CD4-positive, alpha-beta memory T cell (primary cell): ENCODE results near the gene RHO. TPM values are rescaled to one million over a fixed set of nuclear protein-coding genes. Genes with fewer than 3 reads are reported as not detected.
"Not testable (repeated sequence)": the region's sequence is repeated elsewhere in the genome, so short reads cannot be mapped to it uniquely, and the experiment has no call there.

Source experiments
- CTCF ChIA-PET: fragments of 350-600 bp; sonication (Branson Sonifier 250); formaldehyde crosslinking; loops from one replicate; lab custom pipeline; 2021; ENCODE audit warnings: inconsistent platforms; ENCODE audit not compliant: partially characterized antibody; lab: Charles Lee
- POLR2A ChIA-PET: fragments of 350-600 bp; sonication (Branson Sonifier 250); formaldehyde crosslinking; loops from one replicate; lab custom pipeline; 2021; ENCODE audit not compliant: partially characterized antibody; lab: Charles Lee
- DNase-seq, 5 donors: peaks; one replicate each; pipeline versions ENCODE4 v3.0.0 to v3.0.0-alpha.2; 2020 to 2022; ENCODE audit warnings: mixed read lengths in 1 of 5
- H3K27ac ChIP-seq: one replicate; pipeline ENCODE4 v1.7.0; 2013; ENCODE audit warnings: low read depth, low read length
- H3K27me3 ChIP-seq: 2 replicates; pipeline ENCODE4 v1.7.0; 2013; ENCODE audit warnings: mild to moderate bottlenecking, low read length, moderate library complexity; ENCODE audit not compliant: insufficient read depth
- H3K36me3 ChIP-seq: 2 replicates; pipeline ENCODE4 v1.7.0; 2013; ENCODE audit warnings: mild to moderate bottlenecking, low read length, moderate library complexity; ENCODE audit not compliant: insufficient read depth
- H3K4me1 ChIP-seq: 2 replicates; pipeline ENCODE4 v1.7.0; 2013; ENCODE audit warnings: mild to moderate bottlenecking, low read length, moderate library complexity; ENCODE audit not compliant: insufficient read depth
- H3K4me3 ChIP-seq, 2 donors: one replicate each; pipeline ENCODE4 v1.7.0; 2013; ENCODE audit warnings: low read length in 2 of 2, mild to moderate bottlenecking in 1 of 2
- H3K9me3 ChIP-seq, 2 donors: one replicate each; pipeline ENCODE4 v1.7.0; 2013; ENCODE audit warnings: low read length in 2 of 2, control low read depth in 1 of 2; ENCODE audit not compliant: control insufficient read depth in 1 of 2
- H3K27ac Mint-ChIP-seq, 7 donors: one replicate each; pipeline ENCODE4 v1.8.0; 2020 to 2021; ENCODE audit warnings: mixed read lengths in 7 of 7, mild to moderate bottlenecking in 6 of 7, inconsistent platforms in 3 of 7, moderate library complexity in 3 of 7
- H3K27me3 Mint-ChIP-seq, 2 donors: one replicate each; pipeline ENCODE4 v1.8.0; 2020 to 2021; ENCODE audit warnings: mixed read lengths in 2 of 2
- H3K36me3 Mint-ChIP-seq, 2 donors: one replicate each; pipeline ENCODE4 v1.8.0; 2020 to 2021; ENCODE audit warnings: mixed read lengths in 2 of 2, inconsistent platforms in 1 of 2, mild to moderate bottlenecking in 1 of 2
- H3K4me1 Mint-ChIP-seq, 4 donors: one replicate each; pipeline ENCODE4 v1.8.0; 2020 to 2021; ENCODE audit warnings: mixed read lengths in 4 of 4, mild to moderate bottlenecking in 1 of 4
- H3K4me3 Mint-ChIP-seq, 8 donors: one replicate each; pipeline ENCODE4 v1.8.0; 2020 to 2021; ENCODE audit warnings: mixed read lengths in 8 of 8, mild to moderate bottlenecking in 7 of 8, moderate library complexity in 6 of 8, inconsistent platforms in 3 of 8
- H3K9me3 Mint-ChIP-seq, 8 donors: one replicate each; pipeline ENCODE4 v1.8.0; 2020 to 2021; ENCODE audit warnings: mixed read lengths in 8 of 8, mild to moderate bottlenecking in 5 of 8, inconsistent platforms in 3 of 8, moderate library complexity in 1 of 8
- intact Hi-C: fragments of 100-400 bp; cut with micrococcal nuclease; formaldehyde crosslinking; loops from one replicate; pipeline ENCODE4 v1.15.1; 2023
- polyA plus RNA-seq, 2 donors: library from polyadenylated mRNA; unstranded; fragments of 300-500 nt; fragmentation: Illumina TruSeq; gene quantifications; one replicate each; pipeline ENCODE4 v1.2.3, GENCODE V29; 2021
- total RNA-seq, 2 experiments: library from RNA; stranded (reverse); gene quantifications; one replicate each; pipeline ENCODE4 v1.2.3, GENCODE V29; 2021

RHO gene
- total RNA-seq, result not detected
- polyA plus RNA-seq, result not detected

DNA sequence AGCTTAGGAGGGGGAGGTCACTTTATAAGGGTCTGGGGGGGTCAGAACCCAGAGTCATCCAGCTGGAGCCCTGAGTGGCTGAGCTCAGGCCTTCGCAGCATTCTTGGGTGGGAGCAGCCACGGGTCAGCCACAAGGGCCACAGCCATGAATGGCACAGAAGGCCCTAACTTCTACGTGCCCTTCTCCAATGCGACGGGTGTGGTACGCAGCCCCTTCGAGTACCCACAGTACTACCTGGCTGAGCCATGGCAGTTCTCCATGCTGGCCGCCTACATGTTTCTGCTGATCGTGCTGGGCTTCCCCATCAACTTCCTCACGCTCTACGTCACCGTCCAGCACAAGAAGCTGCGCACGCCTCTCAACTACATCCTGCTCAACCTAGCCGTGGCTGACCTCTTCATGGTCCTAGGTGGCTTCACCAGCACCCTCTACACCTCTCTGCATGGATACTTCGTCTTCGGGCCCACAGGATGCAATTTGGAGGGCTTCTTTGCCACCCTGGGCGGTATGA lies at the start of gene RHO:
Gene RHO (plus strand): TSS at position 51 of the 512 bp plus-strand sequence. CDS start 95 bp downstream, at position 146.
- Histone ChIP-seq H3K27ac (no peak within 1 kb of the TSS), H3K4me3 (no peak within 1 kb of the TSS), H3K4me1 (no peaks in the 10 kb centered on the region), H3K9me3 (no peaks in the 10 kb centered on the region), H3K36me3 (no peaks in the 10 kb centered on the region), H3K27me3 (no peaks in the 10 kb centered on the region)
- intact Hi-C loops, result no loop called here
- Mint-ChIP-seq H3K36me3 (no peaks in the 10 kb centered on the region), H3K27ac (peak within 1 kb of the TSS in 2 of 7 donors; percentile 4 to 23), H3K4me3 (no peak within 1 kb of the TSS), H3K9me3 (peaks cover 0 to 2% (median 0%) of the 10 kb centered on the region in 8 donors), H3K27me3 (no peaks in the 10 kb centered on the region), H3K4me1 (no peaks in the 10 kb centered on the region)
- POLR2A ChIA-PET, result interaction anchor here (1.1 kb wide), 1 partner anchor 68 kb away, joined by 3 read pairs; no protein-coding TSS in a partner anchor
- DNase-seq, result no peak
- CTCF ChIA-PET, result no interaction called here

DNA sequence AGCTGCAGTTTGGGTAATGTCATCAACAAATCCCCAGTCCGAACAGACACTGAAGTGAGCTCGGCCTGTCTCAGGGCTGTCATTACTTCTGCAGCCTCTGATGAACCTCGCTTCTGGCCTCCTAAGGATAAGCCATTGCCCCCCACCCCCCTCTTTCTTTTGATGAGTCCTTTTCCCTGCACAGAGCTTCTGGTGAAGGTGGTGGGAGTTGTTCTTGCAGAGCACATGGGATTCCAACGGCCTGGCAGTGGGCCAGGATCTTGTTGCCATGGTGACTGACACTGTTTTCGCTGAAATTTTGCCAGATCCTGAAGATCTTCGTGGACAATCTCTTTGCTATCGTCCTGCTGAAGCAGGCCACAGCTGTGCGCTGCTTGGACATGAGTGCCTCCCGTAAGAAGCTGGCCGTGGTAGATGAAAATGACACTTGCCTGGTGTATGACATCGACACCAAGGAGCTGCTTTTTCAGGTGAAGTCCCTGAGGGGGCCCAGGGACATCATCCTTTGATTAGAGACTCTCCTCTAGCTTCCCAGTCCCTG lies 47.1 kb upstream of the RHO start:
- ChIA-PET CTCF (interaction anchor here (1.0 to 3.2 kb wide), 2 partner anchors 9 to 348 kb away, joined by 3 to 19 read pairs; no protein-coding TSS in a partner anchor), POLR2A (interaction anchor here (1.3 to 2.1 kb wide), 2 partner anchors 41 to 96 kb away, joined by 4 to 10 read pairs; partner anchors contain the start of genes IFT122 and MBD4)
- H3K27me3 ChIP-seq, H3K9me3 ChIP-seq, H3K27me3 Mint-ChIP-seq, H3K36me3 ChIP-seq, H3K4me3 ChIP-seq, intact Hi-C loops, DNase-seq, H3K9me3 Mint-ChIP-seq: not testable (repeated sequence)
- peaks cover 14% of the 10 kb centered on the region for H3K4me1 ChIP-seq
- H3K4me3 Mint-ChIP-seq, result peak overlapping the region in 2 of 8 donors; percentile 38 to 57
- peaks cover 31 to 40% of the 10 kb centered on the region in 2 donors for H3K36me3 Mint-ChIP-seq
- peak overlapping the region; percentile 54 for H3K27ac ChIP-seq
- H3K4me1 Mint-ChIP-seq, result peaks cover 10 to 25% (median 14%) of the 10 kb centered on the region in 4 donors
- H3K27ac Mint-ChIP-seq, result peak overlapping the region; percentile 89 to 98 (median 96)

DNA sequence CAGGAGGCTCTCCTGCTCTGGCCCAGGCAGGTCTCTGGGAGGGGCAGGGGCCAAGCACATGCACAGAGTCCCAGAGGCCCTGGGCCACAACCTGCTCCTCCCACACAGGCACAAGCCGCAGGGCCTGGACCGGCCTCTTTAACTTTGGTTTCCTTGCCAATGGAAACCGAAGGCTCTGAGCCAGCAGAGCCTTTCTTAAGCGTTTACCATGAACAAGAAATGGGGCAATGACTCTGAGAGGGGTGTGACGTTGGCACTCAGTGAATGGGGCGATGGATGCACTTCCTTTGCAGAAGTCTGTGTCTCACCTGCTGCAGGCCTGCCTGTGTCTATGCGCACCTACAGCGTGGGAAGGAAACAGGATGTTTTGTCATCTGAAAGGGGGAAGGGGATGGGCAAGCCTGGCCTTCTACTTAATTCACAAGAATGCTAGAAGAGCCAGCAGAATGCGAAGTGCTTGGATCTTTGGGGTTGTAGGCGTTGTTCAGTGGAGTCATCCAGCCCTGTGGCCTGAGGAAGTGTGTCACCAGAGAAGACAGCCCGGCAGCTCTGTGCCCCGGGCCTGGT lies 46.6 kb upstream of the RHO start:
- POLR2A ChIA-PET, result interaction anchor here (1.4 to 2.1 kb wide), 2 partner anchors 42 to 124 kb away, joined by 4 to 10 read pairs; partner anchors contain the start of genes IFT122, MBD4 and PLXND1
- Histone ChIP-seq H3K4me1 (peaks cover 14% of the 10 kb centered on the region), H3K36me3 (peaks cover 6% of the 10 kb centered on the region), H3K27me3 (no peaks in the 10 kb centered on the region), H3K4me3 (no peak overlapping the region), H3K9me3 (no peaks in the 10 kb centered on the region), H3K27ac (peak overlapping the region; percentile 54)
- intact Hi-C loops, result loop anchor here (1.0 kb wide), 1 partner anchor 42 kb away; the partner anchor contains the start of gene IFT122
- Mint-ChIP-seq H3K27ac (peak overlapping the region; percentile 89 to 98 (median 96)), H3K4me3 (peak overlapping the region in 7 of 8 donors; percentile 2 to 67 (median 38)), H3K9me3 (peaks cover 0 to 3% (median 0%) of the 10 kb centered on the region in 8 donors), H3K4me1 (peaks cover 10 to 25% (median 14%) of the 10 kb centered on the region in 4 donors), H3K36me3 (peaks cover 29 to 38% of the 10 kb centered on the region in 2 donors), H3K27me3 (no peaks in the 10 kb centered on the region)
- DNase-seq, result peak; percentile 74 to 84 (median 83)
- CTCF ChIA-PET, result interaction anchor here (3.2 kb wide), 1 partner anchor 9 kb away, joined by 19 read pairs; no protein-coding TSS in a partner anchor

DNA sequence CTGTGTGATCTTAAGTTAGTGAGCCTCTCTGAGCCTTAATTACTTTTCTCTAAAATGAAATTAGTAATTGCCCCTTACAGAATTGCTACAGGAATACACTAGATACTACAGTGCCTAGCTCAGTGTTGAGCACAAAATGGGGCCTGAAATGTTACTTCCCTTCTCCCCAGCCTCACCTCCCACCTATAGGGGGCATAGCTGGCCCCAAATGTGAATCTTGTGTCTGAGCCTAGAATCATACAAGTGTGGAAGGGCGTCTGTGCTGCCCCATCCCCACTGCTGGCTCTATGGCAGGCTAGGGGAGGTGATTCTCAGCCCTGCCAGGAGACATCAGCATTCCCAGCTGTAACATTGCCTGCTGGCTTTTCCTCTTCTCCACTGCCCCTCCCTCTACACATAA lies 45.7 kb upstream of the RHO start:
- Mint-ChIP-seq H3K4me3 (no peak overlapping the region), H3K4me1 (peaks cover 10 to 25% (median 14%) of the 10 kb centered on the region in 4 donors), H3K27me3 (no peaks in the 10 kb centered on the region), H3K27ac (peak overlapping the region in 6 of 7 donors; percentile 77 to 98 (median 87)), H3K36me3 (peaks cover 23 to 31% of the 10 kb centered on the region in 2 donors), H3K9me3 (peaks cover 0 to 3% (median 0%) of the 10 kb centered on the region in 8 donors)
- Histone ChIP-seq H3K27ac (peak overlapping the region; percentile 54), H3K4me3 (no peak overlapping the region), H3K4me1 (peaks cover 14% of the 10 kb centered on the region), H3K27me3 (no peaks in the 10 kb centered on the region), H3K9me3 (no peaks in the 10 kb centered on the region), H3K36me3 (peaks cover 4% of the 10 kb centered on the region)
- intact Hi-C loops, result loop anchor here (1.0 kb wide), 1 partner anchor 42 kb away; the partner anchor contains the start of gene IFT122
- CTCF ChIA-PET, result interaction anchor here (0.8 kb wide), 1 partner anchor 11 kb away, joined by 3 read pairs; no protein-coding TSS in a partner anchor
- POLR2A ChIA-PET, result interaction anchor here (0.8 to 1.4 kb wide), 3 partner anchors 42 to 123 kb away, joined by 3 to 4 read pairs (median 4); partner anchors contain the start of gene PLXND1
- DNase-seq, result no peak

DNA sequence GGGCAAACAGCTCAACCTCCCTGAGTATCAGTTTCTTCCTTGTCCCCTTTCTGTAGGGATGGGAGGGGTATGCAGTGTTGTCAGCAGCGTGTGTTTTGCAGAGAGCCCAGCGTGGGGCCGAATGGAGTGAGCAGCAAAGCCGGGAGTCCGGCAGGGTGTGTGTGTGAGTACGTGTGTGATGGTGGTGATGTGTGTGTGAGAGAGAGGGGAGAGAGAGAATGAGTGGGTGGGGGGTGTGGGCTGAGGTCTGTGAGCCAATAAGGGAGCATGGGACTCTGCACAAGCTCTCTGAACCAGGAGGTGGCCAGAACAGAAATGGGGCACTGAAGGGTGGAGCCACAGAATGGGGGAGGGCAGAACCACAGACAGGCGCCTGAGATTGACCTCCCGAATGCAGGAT lies 44.6 kb upstream of the RHO start:
- Mint-ChIP-seq H3K4me1 (peaks cover 10 to 25% (median 14%) of the 10 kb centered on the region in 4 donors), H3K36me3 (peaks cover 19 to 27% of the 10 kb centered on the region in 2 donors), H3K27me3 (no peaks in the 10 kb centered on the region), H3K27ac (peak overlapping the region in 1 of 7 donors; percentile 66), H3K4me3 (no peak overlapping the region), H3K9me3 (peaks cover 0 to 3% (median 0%) of the 10 kb centered on the region in 8 donors)
- Histone ChIP-seq H3K36me3 (no peaks in the 10 kb centered on the region), H3K9me3 (no peaks in the 10 kb centered on the region), H3K4me1 (peaks cover 14% of the 10 kb centered on the region), H3K27ac (no peak overlapping the region), H3K27me3 (no peaks in the 10 kb centered on the region), H3K4me3 (no peak overlapping the region)
- DNase-seq, result no peak
- intact Hi-C loops, result no loop called here
- CTCF ChIA-PET, result interaction anchor here (0.6 kb wide), 1 partner anchor 342 kb away, joined by 3 read pairs; no protein-coding TSS in a partner anchor
- POLR2A ChIA-PET, result no interaction called here

DNA sequence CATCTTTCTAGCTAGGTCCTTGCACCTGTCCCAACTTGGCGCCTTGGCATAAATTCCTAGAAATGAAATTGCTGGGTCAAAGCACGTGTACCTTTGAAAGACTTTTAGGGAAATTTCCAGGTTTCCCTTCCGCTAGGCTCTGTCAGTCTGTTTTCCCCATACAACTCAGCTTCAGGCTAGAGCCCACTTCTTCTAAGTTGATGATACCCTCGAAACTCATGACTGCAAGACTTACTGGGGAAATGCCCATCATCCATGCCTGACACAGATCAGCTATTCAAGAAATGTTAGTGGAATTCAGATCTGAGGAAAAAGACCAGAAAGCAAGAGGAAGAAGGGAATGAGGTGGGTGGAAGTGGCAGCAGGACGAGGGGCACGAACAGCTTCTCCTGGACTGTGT lies 43.3 kb upstream of the RHO start:
- CTCF ChIA-PET, result interaction anchor here (1.2 to 9.5 kb wide), 2 partner anchors 143 to 342 kb away, joined by 6 to 169 read pairs; no protein-coding TSS in a partner anchor
- H3K9me3 Mint-ChIP-seq, H3K4me3 ChIP-seq, POLR2A ChIA-PET, H3K27me3 ChIP-seq, DNase-seq, H3K27me3 Mint-ChIP-seq, H3K27ac ChIP-seq, H3K4me3 Mint-ChIP-seq, H3K9me3 ChIP-seq, intact Hi-C loops, H3K36me3 ChIP-seq: not testable (repeated sequence)
- H3K4me1 ChIP-seq, result peaks cover 14% of the 10 kb centered on the region
- Mint-ChIP-seq H3K4me1 (peaks cover 10 to 26% (median 14%) of the 10 kb centered on the region in 4 donors), H3K27ac (peak overlapping the region in 1 of 7 donors; percentile 64), H3K36me3 (peaks cover 18 to 19% of the 10 kb centered on the region in 2 donors)
